Skin epidermis (tissue), 12 donors: Measurements from ENCODE around the gene GAB2.

ENCODE experiments used
- H3K27ac ChIP-seq, 21 experiments: fragments of 200-600 bp; sonication (generic) in 11 of 21; one replicate each; pipeline ENCODE4 v1.5.0; 2020; ENCODE audit warnings: mild to moderate bottlenecking in 3 of 21, inconsistent platforms in 2 of 21, moderate library complexity in 2 of 21
- H3K4me3 ChIP-seq, 7 experiments: fragments of 200-600 bp; sonication (generic) in 2 of 7; one replicate each; pipeline ENCODE4 v1.5.0; 2020; ENCODE audit warnings: inconsistent platforms in 2 of 7, mild to moderate bottlenecking in 2 of 7, moderate library complexity in 1 of 7

GAB2 gene

DNA sequence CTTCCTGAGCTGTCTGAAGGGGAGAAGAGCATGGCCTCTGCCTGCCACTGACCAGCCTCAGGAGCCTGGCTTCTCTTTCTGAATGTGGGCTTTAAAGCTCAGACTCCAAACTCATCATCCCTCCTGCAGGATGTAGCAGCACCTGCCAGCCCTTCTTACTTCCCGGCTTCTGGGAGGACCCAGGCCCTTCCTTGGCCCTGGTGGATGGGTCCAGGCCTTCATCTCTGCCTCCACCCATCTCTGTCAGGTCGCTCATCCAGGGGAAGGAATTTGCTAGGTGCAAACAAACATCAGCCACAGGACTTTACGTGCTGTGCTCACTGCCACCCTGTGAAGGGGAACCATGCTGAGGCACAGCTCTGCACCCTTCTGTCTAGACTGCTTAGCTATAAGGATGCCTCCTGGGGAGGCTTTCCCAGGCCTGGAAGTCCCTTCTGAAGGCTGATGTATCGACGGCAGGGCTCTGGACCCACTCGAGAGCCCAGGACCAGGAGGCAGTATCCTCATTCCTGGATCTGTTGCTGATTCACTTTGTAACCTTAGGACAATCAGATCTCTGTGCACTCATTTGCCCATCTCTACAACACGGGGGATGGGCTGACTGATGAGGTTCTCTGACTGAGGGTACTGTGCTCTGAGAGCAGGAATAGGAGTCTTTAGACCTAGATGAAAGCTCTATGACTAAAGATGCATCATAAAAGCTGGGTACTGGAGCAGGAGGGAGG, 198.0 kb downstream of the GAB2 start:
- H3K4me3 ChIP-seq: no peak overlapping the region
- no peak overlapping the region for H3K27ac ChIP-seq

DNA sequence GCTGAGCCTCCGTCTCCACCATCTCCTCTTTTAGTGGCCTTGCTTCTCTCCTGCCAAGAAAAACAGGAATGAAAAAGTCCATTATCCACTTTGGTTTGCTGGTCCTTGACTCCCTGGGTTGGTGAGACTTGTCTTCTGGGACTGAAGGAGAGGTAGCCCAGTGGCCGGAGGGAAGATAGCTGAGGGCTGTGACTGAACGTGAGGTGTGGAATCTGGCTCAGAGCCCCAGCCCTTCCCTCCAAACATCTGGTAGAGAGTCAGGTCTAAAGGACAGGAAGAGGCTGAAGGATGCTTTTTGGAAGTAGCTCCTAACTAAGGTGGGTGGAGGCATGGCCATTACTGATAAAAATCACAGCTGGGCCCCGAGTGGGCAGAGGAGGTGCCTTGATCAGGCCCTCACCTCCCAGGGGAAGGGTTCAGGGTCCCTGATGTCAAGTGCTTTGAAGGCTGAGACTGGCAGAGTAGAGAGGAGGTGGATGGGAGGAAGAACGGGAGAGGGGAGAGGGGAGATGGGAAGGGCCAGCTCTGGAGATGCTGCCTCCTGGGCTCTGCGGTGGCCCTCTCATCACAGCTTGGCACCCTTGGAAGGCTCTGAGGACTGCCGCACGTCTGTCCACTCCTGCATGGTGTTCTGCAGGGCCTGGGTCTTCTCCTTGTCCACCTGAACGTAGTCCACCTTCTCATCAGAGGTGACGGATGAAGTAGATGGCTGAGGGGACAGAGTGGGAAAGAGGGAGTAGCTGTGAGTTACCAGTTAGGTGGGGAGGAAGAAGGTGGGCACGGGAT, 198.7 kb downstream of the GAB2 start:
- Histone ChIP-seq H3K27ac (no peak overlapping the region), H3K4me3 (no peak overlapping the region)

DNA sequence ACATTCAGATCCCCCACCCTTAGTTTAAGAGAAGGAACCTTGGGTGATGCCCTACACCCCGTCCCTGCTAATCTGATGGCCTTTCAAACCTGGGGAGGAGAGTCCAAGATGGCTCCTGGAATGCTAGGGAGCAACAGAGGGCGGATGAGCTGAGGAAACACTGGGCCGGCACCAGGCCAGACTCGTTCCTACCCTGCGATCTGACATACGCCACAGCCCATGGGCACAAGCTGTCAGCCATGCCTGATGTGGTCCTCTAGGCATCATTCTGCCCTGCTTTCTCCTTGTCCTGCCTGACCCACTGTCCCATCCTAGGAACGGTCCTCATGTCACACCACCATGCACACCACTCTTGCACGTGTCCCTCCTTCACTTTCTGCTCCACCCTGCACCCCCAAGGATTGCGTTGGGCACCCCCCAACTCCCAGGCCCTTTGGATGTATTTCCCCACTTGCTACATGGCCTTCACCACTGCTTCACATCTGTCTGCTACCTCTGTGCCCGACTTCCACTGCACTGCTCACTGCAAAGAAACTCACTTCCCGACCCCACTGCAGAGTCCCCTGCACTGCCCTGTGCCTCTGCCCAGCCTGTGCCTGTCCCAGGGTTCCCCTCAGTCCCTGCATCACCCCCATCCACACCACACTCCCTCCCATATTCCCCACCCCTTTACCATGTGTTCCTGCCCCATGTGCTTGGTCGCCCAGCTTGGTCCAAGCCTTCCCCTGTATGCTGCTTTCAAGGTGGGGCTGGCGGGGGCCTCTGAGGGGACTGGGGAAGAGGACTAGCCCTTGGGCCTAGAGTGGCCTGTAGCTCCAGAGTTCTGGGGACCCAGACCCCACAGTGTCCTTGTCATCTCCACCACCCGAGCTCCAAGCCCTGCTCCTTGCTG, 199.7 kb downstream of the GAB2 start:
- Histone ChIP-seq H3K27ac (no peak overlapping the region), H3K4me3 (no peak overlapping the region)

DNA sequence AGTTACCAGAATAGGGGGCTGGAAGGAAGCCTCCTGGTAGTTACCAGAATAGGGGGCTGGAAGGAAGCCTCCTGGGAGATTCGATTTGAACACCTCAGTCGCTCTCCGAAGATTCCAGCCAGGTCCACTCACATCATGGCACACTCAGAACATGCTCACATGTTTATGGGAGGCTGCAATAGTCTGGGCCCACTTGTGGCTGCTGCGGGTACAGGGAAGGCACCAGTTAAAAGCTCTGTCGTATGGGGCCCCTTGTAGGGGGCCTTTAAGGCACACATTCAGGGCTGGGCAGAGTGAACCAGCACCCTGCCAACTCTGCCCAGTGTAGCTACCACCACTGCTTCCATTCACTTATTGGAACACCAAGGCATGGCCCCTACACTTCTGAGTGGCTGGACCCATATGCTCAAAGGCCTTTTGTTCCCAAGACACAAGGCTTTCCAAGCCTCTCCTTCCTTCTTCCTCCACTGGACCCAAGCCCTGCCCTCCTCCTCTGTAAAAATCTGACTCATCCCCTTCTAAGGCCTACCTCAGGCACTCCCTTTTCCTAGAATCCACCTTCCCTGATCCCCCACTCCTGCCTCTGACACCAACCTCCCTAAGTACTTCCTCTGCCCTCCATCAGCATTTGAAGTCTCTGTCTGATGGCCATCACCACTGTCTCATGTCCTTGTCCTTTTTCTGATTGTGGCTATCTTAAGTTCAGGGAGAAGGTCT, 200.9 kb downstream of the GAB2 start:
- H3K27ac ChIP-seq: no peak overlapping the region

DNA sequence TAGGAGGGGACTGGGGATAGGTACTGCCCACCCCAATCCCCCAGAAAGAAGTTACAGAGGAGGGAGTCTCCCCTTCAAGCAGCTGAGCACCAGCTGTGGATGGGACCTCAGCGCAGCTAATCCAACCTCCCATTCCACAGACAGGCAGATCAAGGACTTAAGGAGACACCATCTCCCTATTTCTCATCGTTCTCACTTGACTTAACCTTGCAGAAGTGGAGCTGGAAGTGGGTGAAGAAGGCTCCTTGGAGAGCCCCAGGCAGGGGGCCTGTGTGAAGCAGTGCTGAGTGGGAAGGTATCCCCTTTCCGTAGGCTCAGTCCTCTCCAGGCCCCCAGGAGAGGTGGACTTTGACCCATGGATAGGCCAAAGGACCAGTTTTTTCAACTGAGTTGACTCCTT, 201.6 kb downstream of the GAB2 start:
- no peak overlapping the region for H3K4me3 ChIP-seq
- no peak overlapping the region for H3K27ac ChIP-seq

More for the DNA sequence above, 200.9 kb downstream of the GAB2 start:
- H3K4me3 ChIP-seq: no peak overlapping the region

DNA sequence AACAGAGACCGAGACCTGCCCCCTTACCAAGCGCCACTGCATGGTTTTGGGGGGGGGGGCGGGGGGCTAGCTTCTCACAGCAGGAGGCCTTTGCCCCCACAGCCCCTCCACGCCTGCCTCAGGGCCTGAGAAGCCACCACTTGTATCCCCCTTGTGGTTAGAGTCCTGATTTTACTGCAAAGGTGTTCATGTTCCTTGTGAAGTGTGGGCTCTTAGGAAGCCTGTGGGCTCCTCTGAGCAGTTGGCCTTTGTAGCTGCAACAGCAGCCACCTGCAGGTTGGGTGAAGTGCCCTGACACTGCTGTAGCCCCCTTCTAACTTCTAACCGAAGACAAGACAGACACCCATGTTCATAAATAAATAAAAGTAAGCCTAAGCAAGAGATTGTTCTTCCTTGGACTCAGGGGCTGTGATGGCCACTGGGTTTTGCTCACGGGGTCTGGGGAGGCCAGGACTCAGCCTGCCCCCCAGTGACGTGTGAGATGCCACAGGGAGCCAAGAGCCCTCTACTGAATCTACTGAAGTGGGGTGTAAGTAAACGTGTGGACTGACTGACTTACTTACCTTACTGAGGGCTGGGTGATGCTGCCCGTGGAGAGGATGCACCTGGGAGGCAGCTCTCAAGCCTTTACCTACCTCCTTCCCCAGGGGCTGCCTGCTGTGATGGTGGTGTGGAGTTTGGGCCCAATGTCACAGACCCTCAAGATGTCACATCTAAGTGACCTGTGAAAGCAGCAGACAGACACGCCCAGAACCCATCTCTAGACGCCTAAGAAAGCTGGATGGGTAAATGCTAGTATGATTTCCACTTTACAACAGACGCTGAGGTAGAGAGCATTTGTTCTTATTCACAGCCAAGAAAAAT, 203.1 kb downstream of the GAB2 start:
- Histone ChIP-seq H3K27ac (no peak overlapping the region), H3K4me3 (no peak overlapping the region)

DNA sequence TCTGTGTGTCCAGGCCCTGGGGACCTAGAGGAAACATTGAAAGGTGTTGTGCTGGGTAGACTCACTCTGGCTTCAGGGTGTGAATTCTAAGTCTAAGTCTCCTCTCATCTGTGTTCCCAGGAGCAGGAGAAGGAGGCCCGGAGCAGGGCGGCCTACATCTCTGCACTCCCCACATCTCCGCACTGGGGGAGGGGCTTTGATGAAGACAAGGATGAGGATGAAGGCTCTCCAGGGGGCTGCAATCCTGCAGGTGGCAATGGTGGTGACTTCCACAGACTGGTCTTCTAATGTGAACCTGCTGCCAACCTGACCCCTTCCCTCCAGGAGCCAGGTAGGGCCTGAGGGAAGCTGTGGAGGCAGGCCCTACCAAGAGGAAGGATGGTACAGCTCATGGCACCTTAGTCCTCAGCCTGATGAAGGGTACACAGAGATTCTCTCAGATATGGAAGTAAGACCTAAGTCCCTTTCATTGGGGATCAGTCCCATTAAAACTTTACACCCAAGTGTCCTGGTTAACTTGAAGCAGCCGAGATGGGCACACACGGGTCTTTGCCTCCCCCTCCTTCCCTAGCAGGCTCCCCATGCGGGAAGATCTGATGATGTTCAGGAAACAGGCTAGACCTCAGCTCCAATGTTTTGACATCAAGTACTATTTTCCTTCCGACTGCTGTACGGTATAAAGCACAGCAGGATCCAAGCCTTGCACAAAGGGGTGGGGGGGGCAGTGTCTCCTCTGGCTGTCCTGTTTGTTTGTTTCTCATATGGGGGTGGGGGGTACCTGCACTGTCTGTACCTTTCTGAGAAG, 203.9 kb downstream of the GAB2 start:
- no peak overlapping the region for H3K27ac ChIP-seq
- H3K4me3 ChIP-seq: no peak overlapping the region

DNA sequence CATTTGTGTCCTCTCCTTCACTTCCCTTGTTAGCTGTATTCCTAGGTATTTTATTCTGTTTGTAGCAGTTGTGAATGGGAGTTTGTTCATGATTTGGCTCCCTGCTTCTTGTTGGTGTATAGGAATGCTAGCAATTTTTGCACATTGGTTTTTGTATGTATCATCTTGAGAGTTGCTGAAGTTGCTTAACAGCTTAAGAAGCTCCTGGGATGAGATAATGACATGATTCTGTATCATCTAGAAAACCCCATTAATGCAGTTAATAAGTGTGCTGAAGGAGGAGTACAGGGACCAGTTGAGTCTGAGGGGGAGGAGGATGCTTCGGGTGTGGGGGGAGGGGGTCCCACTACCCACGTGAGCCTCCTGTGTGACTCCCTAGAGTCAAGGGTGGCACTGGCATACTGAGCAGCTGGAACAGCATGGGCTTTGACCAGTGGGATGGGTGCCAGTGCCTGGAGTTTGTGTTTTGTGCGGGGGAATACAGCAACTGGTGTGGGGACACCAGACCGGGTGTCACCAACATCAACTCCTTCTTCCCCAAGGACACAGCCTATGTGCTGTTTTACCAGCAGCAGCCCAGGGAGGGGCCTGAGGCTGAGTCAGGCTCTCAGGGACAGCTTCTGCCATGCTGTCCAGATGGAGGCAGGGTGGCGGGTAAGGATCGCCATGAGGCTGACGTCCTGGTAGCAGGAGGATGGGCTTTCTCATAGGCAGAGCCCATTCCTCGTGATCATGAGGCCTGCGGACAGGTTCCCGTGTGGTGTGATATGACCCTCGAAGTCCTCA, 204.8 kb downstream of the GAB2 start:
- Histone ChIP-seq H3K4me3 (no peak overlapping the region), H3K27ac (peak overlapping the region in 3 of 21 experiments; percentile 3 to 24 (median 17))

DNA sequence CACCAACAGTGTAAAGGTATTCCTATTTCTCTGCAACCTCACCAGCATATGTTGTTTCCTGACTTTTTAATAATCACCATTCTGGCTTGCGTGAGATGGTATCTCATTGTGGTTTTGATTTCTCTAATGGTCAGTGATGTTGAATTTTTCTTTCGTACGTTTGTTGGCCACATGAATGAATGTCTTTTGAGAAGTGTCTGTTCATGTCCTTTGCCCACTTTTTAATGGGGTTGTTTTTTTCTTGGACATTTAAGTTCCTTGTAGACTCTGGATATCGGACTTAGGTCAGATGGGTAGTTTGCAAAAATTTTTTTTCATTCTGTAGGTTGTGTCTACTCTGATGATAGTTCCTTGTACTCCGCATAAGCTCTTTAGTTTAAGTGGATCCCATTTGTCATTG, 206.1 kb downstream of the GAB2 start:
- H3K27ac ChIP-seq: no peak overlapping the region
- no peak overlapping the region for H3K4me3 ChIP-seq

DNA sequence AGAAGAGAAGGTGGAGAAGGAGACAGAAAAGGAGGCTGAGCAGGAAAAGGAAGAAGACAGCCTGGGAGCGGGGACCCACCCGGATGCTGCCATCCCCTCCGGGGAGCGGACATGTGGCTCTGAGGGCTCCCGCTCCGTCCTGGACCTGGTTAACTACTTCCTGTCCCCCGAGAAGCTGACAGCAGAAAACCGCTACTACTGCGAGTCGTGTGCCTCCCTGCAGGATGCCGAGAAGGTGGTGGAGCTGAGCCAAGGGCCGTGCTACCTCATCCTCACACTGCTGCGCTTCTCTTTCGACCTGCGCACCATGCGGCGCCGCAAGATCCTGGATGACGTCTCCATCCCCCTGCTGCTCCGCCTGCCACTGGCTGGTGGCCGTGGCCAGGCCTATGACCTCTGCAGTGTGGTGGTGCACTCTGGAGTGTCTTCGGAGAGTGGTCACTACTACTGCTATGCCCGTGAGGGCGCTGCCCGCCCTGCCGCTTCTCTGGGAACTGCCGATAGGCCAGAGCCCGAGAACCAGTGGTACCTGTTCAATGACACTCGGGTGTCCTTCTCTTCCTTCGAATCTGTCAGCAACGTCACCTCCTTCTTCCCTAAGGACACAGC, 207.5 kb downstream of the GAB2 start:
- Histone ChIP-seq H3K4me3 (no peak overlapping the region), H3K27ac (no peak overlapping the region)

DNA sequence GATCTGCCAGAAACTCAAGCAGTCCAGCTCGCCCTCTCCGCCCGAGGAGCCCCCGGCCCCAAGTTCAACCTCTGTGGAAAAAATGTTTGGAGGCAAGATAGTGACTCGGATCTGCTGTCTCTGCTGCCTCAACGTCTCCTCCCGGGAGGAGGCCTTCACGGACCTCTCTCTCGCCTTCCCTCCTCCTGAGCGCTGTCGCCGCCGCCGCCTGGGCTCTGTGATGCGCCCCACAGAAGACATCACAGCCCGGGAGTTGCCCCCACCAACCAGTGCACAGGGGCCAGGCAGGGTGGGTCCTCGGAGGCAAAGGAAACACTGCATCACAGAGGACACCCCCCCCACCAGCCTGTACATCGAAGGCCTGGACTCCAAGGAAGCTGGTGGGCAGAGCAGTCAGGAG, 208.1 kb downstream of the GAB2 start:
- Histone ChIP-seq H3K4me3 (no peak overlapping the region), H3K27ac (no peak overlapping the region)

DNA sequence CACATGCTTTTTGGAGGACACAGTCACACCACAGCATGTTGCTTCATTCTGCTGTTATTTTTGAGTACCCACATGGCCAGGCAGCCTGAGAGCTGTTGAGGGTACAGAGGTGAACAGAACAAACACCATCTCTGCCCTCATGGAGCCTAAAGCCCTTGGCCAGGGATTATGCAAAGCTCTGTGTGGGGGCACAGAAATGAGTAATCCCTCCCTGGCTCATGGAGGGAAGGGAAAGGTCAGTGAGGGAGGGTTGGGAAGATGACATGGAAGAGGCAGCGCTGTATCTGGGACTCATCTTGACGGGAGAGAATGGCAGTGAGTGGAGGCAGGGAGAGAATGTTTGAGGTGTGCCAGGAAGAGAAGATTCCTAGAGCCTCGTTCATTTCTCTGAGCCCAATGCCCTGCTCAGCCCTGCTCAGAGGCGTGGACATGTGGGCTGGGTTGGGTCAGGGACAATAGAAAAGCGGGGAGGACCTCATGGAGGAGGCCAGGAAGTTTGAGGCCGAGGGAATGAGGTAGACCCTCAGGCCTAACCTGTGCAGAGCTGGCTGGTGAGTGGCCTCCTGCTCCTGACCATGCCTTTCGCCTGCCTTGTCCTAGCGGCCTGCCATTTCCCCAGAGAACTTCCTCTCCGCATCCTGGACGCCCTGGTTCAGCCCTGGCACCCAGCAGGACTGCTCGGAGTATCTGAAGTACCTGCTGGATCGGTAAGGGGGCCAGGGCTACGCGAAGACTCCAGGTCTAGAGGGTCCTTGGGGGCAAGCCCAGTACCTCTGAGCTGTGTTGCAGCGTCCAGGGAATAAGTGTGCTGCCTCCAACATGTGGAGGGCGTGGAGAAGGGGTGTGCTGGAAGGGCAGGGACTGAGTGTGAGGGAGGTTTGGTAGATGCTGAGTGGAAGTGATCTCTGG, 209.1 kb downstream of the GAB2 start:
- H3K27ac ChIP-seq: no peak overlapping the region
- no peak overlapping the region for H3K4me3 ChIP-seq

DNA sequence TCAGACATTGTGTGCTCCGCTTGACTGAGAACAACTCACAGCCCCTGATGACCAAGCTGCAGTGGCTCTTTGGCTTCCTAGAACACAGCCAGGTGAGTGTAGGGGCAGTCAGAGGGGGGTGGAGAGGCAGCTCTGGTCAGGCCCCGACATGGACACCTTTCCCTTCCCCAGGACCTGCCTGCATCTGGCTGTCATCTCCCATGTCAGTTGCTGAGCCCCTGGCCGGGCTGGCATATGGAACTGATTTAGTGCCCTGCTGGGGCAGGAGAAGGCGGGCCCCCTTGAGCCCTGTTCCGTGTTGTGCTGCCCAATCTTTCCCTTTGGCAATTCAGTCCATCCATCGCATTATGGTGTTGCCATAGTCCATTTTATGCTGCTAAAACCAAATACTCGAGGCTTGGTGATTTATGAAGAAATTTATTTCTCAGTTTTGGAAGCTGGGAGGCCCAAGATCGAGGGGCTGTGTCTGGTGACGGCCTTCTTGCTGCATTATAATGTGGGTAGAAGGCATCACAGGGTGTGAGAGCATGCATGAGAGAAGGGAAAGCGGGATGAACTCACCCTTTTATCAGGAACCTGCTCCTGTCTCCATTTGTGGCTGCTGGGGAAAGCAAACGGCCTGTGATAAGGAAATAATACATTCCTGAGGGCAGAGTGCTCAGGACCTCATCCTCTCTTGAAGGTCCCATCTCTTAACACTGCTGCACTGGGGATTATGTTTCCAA, 209.9 kb downstream of the GAB2 start:
- no peak overlapping the region for H3K27ac ChIP-seq

DNA sequence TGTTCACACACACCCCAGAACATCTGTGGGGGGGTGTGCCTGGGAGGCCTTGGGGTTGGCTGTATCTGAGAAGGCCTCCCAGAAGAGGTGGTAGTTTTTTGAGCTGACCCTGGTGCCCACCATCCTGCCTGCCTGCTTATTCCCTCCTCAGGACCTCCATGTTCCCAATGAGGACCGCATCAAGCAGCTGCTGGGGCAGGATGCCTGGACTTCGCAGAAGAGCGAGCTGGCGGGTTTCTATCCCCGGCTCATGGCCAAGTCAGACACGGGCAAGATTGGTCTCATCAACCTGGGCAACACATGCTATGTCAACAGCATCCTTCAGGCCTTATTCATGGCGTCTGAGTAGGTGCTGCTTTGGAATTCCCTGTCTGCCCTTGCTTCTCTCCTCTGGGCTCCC, 211.9 kb downstream of the GAB2 start:
- no peak overlapping the region for H3K27ac ChIP-seq
- H3K4me3 ChIP-seq: no peak overlapping the region

More for the DNA sequence above, 209.9 kb downstream of the GAB2 start:
- H3K4me3 ChIP-seq: no peak overlapping the region

DNA sequence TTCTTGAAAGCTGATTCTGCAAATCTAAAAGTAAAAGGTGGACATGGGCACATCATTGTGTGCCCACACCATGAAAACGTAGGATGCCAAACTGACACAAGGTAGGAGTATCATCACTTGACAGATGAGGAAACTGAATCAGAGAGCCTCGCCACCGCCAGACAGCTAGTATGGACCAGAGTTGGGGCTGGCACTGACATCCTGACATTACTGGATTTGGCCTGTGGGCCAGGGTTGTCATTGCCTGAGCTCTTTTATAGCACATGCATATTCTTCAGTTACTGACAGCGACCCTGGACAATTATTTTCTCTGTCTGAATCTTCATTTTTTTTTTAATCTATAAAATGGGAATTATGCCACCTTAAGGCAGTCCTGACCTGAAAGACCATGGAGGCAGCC, 212.4 kb downstream of the GAB2 start:
- no peak overlapping the region for H3K4me3 ChIP-seq
- H3K27ac ChIP-seq: no peak overlapping the region
